Nephron progenitor cell (in vitro differentiated cells): ENCODE results near the gene ADORA1.

Source experiments
- DNase-seq: peaks from one replicate; pipeline ENCODE4 v3.0.0; 2021
- H3K27ac Mint-ChIP-seq: 2 replicates; pipeline ENCODE4 v1.8.0; 2021; ENCODE audit warnings: mild to moderate bottlenecking, moderate library complexity, mixed read lengths
- H3K27me3 Mint-ChIP-seq: 2 replicates; pipeline ENCODE4 v1.8.0; 2021; ENCODE audit warnings: mild to moderate bottlenecking, low read depth, mixed read lengths; ENCODE audit not compliant: poor library complexity
- H3K36me3 Mint-ChIP-seq: 2 replicates; pipeline ENCODE4 v1.8.0; 2021; ENCODE audit warnings: low read depth, mixed read lengths
- H3K4me1 Mint-ChIP-seq: 2 replicates; pipeline ENCODE4 v1.8.0; 2021; ENCODE audit warnings: mixed read lengths
- H3K4me3 Mint-ChIP-seq: 2 replicates; pipeline ENCODE4 v1.8.0; 2021; ENCODE audit warnings: mild to moderate bottlenecking, moderate library complexity, mixed read lengths
- H3K9me3 Mint-ChIP-seq: 2 replicates; pipeline ENCODE4 v1.8.0; 2021; ENCODE audit warnings: mild to moderate bottlenecking, moderate library complexity, mixed read lengths
- TF ChIP-seq, protein P1 (sequence below): fragments of 200-600 bp; sonication (generic); IDR thresholded peaks from 2 replicates; pipeline ENCODE4 v1.5.0; 2021; ENCODE audit warnings: antibody characterized with exemption

ADORA1 gene

DNA sequence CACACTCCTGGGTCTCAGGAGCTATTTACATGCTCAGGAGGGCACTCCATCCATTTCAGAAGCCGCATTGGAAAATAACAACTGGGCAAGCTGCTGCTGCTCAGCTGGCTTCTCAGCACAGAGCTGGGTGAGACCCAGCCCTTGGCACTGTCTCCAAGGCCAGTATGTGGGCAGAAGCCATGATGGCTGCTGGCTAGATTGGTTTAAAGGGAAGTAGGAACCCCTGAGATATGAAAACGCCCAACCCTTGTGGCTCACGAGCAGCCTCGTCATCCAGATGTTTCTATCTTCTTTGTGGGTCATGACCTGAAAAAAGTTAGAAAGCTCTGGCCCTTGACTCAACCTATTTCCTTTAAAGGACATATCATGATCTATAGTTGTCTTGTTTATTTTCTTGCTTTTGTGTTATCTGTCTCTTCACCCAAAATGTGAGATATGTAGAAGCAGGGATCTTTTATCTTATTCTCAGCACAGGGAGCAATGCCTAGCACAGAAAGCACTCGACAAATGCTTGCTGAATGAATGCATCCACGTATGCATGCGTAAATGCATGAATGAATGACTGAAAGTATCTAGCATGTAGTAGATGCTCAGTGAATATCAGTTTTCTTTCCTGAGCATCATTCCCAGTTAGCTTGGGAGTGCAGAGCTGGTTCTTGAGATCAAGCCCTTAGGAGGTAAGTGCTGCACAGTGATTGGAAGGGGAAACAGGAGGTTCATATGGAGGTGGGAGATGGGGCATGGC, 36.5 kb downstream of the ADORA1 start:
- TF ChIP-seq, protein P1, sequence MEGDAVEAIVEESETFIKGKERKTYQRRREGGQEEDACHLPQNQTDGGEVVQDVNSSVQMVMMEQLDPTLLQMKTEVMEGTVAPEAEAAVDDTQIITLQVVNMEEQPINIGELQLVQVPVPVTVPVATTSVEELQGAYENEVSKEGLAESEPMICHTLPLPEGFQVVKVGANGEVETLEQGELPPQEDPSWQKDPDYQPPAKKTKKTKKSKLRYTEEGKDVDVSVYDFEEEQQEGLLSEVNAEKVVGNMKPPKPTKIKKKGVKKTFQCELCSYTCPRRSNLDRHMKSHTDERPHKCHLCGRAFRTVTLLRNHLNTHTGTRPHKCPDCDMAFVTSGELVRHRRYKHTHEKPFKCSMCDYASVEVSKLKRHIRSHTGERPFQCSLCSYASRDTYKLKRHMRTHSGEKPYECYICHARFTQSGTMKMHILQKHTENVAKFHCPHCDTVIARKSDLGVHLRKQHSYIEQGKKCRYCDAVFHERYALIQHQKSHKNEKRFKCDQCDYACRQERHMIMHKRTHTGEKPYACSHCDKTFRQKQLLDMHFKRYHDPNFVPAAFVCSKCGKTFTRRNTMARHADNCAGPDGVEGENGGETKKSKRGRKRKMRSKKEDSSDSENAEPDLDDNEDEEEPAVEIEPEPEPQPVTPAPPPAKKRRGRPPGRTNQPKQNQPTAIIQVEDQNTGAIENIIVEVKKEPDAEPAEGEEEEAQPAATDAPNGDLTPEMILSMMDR = no peak
- Mint-ChIP-seq H3K36me3 (no peaks in the 10 kb centered on the region), H3K4me1 (peaks cover 34% of the 10 kb centered on the region), H3K4me3 (no peak overlapping the region), H3K9me3 (peaks cover 3% of the 10 kb centered on the region), H3K27me3 (peaks cover 13% of the 10 kb centered on the region), H3K27ac (no peak overlapping the region)
- no peak for DNase-seq

DNA sequence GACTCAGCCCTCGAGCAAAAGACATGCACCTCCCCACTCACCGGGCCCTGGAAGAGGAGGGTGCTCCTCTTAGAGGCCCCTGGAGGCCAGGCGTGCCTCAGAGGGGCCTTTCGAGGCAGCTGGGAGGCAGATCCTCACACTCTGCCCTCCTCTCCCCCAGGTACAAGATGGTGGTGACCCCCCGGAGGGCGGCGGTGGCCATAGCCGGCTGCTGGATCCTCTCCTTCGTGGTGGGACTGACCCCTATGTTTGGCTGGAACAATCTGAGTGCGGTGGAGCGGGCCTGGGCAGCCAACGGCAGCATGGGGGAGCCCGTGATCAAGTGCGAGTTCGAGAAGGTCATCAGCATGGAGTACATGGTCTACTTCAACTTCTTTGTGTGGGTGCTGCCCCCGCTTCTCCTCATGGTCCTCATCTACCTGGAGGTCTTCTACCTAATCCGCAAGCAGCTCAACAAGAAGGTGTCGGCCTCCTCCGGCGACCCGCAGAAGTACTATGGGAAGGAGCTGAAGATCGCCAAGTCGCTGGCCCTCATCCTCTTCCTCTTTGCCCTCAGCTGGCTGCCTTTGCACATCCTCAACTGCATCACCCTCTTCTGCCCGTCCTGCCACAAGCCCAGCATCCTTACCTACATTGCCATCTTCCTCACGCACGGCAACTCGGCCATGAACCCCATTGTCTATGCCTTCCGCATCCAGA, 37.7 kb downstream of the ADORA1 start:
- TF ChIP-seq, protein P1 = no peak
- Mint-ChIP-seq H3K27me3 (peaks cover 14% of the 10 kb centered on the region), H3K4me1 (peaks cover 44% of the 10 kb centered on the region), H3K27ac (no peak overlapping the region), H3K36me3 (no peaks in the 10 kb centered on the region), H3K4me3 (no peak overlapping the region), H3K9me3 (no peaks in the 10 kb centered on the region)
- DNase-seq = no peak

DNA sequence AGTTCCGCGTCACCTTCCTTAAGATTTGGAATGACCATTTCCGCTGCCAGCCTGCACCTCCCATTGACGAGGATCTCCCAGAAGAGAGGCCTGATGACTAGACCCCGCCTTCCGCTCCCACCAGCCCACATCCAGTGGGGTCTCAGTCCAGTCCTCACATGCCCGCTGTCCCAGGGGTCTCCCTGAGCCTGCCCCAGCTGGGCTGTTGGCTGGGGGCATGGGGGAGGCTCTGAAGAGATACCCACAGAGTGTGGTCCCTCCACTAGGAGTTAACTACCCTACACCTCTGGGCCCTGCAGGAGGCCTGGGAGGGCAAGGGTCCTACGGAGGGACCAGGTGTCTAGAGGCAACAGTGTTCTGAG, 38.3 kb downstream of the ADORA1 start:
- no peaks in the 10 kb centered on the region for H3K9me3 Mint-ChIP-seq
- H3K4me1 Mint-ChIP-seq = peaks cover 44% of the 10 kb centered on the region
- TF ChIP-seq, protein P1 = no peak
- no peaks in the 10 kb centered on the region for H3K36me3 Mint-ChIP-seq
- H3K27ac Mint-ChIP-seq = no peak overlapping the region
- peaks cover 18% of the 10 kb centered on the region for H3K27me3 Mint-ChIP-seq
- DNase-seq = no peak
- no peak overlapping the region for H3K4me3 Mint-ChIP-seq

DNA sequence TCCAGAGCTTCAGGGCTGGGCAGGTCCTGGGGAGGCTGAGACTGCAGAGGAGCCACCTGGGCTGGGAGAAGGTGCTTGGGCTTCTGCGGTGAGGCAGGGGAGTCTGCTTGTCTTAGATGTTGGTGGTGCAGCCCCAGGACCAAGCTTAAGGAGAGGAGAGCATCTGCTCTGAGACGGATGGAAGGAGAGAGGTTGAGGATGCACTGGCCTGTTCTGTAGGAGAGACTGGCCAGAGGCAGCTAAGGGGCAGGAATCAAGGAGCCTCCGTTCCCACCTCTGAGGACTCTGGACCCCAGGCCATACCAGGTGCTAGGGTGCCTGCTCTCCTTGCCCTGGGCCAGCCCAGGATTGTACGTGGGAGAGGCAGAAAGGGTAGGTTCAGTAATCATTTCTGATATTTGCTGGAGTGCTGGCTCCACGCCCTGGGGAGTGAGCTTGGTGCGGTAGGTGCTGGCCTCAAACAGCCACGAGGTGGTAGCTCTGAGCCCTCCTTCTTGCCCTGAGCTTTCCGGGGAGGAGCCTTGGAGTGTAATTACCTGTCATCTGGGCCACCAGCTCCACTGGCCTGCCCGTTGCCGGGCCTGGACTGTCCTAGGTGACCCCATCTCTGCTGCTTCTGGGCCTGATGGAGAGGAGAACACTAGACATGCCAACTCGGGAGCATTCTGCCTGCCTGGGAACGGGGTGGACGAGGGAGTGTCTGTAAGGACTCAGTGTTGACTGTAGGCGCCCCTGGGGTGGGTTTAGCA, 38.8 kb downstream of the ADORA1 start:
- TF ChIP-seq, protein P1 = no peak
- H3K27me3 Mint-ChIP-seq = peaks cover 18% of the 10 kb centered on the region

DNA sequence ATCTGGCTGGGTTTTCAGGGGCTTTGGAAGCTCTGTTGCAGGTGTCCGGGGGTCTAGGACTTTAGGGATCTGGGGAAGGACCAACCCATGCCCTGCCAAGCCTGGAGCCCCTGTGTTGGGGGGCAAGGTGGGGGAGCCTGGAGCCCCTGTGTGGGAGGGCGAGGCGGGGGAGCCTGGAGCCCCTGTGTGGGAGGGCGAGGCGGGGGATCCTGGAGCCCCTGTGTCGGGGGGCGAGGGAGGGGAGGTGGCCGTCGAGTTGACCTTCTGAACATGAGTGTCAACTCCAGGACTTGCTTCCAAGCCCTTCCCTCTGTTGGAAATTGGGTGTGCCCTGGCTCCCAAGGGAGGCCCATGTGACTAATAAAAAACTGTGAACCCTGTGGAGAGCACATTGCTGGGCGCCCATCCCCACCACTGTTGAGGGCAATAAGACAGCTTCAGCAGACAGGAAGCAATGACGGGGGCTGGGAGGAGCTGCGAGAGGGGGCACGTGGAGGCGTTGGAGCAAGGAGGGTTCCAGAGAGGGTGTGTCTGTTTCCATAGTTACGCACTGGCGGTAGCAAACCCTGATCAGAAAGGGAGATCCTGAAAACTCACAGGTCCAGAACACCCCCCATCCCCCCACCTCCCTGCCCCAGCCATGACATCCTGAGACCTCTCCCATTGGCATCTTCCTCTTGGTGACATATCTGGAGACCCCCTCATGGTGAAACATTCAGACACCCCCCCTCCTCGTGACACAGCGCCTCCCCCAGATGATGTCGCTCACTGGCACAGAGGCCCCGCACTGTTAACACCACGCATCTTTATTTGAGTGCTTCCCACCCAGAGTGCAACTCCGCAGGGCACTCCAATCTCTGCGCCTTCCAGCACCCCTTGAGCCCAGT, 39.7 kb downstream of the ADORA1 start:
- no peaks in the 10 kb centered on the region for H3K9me3 Mint-ChIP-seq
- TF ChIP-seq, protein P1 = no peak

More for the DNA sequence above, 38.8 kb downstream of the ADORA1 start:
- no peaks in the 10 kb centered on the region for H3K9me3 Mint-ChIP-seq
- peaks cover 44% of the 10 kb centered on the region for H3K4me1 Mint-ChIP-seq
- DNase-seq = no peak
- peak overlapping the region; percentile 57 for H3K27ac Mint-ChIP-seq
- H3K36me3 Mint-ChIP-seq = no peaks in the 10 kb centered on the region
- no peak overlapping the region for H3K4me3 Mint-ChIP-seq

More for the DNA sequence above, 39.7 kb downstream of the ADORA1 start:
- peaks cover 18% of the 10 kb centered on the region for H3K27me3 Mint-ChIP-seq
- H3K27ac Mint-ChIP-seq = no peak overlapping the region
- no peaks in the 10 kb centered on the region for H3K36me3 Mint-ChIP-seq
- no peak for DNase-seq
- no peak overlapping the region for H3K4me3 Mint-ChIP-seq
- peaks cover 44% of the 10 kb centered on the region for H3K4me1 Mint-ChIP-seq
